ENCODE measurements around the gene HK1.
A peak's percentile ranks its signal among the peaks of the same experiment; 100 is the strongest.
"Not testable (repeated sequence)": the region's sequence is repeated elsewhere in the genome, so short reads cannot be mapped to it uniquely, and the experiment has no call there.

HK1 gene

GRCh38 chr10:69329721-69330178, 51.5 kb downstream of the HK1 start:
- DNase-seq = no peak

DNA sequence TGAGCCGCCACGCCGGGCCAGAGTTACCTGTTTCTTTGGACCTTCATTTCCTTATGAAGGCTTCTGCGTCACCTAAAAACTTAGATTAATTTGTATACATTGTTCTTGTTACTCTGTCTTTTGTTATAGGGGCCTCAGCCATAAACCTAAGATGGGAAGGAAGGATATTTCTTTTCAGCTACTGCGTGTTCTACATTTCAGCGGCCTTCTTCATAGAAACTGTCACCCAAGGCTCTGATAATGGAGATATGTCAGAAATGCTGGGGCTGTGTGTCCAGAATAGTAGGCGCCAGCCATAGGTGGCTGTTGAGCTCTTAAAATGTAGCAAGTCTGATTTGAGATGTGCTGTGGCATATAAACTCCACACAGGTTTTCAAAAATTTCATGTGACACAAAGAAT, 52.9 kb downstream of the HK1 start:
- no peak for DNase-seq

DNA sequence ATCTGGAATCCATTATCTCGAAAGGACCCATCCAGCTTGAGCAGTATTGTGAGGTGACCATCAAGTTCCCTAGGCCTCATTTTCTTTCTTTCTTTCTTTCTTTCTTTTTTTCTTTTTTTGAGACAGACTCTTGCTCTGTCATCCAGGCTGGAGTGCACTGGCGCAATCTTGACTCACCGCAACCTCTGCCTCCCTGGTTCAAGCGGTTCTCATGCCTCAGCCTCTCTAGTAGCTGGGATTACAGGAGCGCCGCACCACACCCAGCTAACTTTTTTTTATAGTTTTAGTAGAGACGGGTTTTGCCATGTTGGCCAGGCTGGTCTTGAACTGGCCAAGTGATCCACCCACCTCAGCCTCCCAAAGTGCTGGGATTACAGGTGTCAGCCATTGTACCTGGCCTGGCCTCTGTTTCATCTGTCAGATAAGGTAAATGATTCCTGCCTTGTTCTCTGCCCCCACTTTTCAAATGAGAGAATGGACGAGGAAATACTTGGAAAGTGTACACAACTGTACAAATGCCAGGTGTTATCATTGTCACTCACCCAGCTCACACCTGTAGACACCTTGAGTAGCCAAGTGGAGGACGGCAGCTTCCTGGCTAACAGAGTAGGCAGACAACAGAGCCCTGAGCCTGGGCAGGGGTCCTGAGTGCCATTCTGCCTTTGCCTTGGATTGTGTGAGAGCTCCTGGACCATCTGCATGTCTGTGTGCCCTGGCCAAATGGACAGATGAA, 54.1 kb downstream of the HK1 start:
- DNase-seq = no peak

- DNase-seq = no peak
Observed at GRCh38 chr10:69333205-69333604, 54.9 kb downstream of the HK1 start.

GRCh38 chr10:69333865-69334301, 55.6 kb downstream of the HK1 start:
- DNase-seq = not testable (repeated sequence)

GRCh38 chr10:69334302-69335062, 56.2 kb downstream of the HK1 start:
- no peak for DNase-seq

- peak in 1 of 2 donors; percentile 45 for DNase-seq
Observed at GRCh38 chr10:69335063-69335587, 56.8 kb downstream of the HK1 start.

- DNase-seq = no peak
Observed at GRCh38 chr10:69335613-69336012, 57.3 kb downstream of the HK1 start.

- no peak for DNase-seq
Observed at GRCh38 chr10:69336952-69337295, 58.6 kb downstream of the HK1 start.

GRCh38 chr10:69337296-69338132, 59.2 kb downstream of the HK1 start:
- peak in 1 of 2 donors; percentile 34 for DNase-seq

GRCh38 chr10:69338133-69338456, 59.8 kb downstream of the HK1 start:
- DNase-seq = no peak

- no peak for DNase-seq
Observed at GRCh38 chr10:69338547-69339450, 60.5 kb downstream of the HK1 start.

- DNase-seq = no peak
Observed at GRCh38 chr10:69340695-69341094, 62.4 kb downstream of the HK1 start.

GRCh38 chr10:69343905-69344304, 65.6 kb downstream of the HK1 start:
- no peak for DNase-seq

DNA sequence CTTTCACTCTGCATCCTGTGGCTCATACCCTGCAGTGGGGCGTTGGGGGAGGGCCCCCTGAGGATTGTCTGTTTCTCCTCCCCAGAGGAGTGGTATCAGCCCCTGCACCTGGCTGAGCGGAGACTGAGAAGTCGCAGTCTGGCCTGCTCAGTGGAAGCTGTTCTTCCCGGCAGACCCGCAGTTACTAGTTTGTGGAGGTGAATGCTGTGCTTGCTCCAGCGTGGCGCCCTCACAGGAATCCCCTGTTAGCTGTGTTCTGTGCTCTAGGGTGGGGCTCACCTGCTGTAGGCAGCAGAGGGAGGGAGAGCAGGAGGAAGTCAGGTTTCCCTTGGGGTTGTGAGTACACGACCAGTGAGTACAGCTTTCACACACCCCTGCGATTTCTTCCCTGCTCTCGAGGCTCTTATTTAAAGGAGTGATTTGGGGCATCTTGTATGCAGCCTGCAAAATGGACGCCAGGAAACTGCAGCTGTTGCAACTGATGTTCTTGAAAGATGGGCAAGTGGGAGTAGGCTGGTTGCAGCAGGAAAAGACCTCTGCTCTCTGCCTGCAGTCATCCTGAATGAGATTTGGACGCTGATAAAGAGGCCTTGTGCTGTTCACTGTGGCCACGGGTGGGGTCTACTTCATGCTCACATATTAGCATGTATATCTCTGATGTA, 66.4 kb downstream of the HK1 start:
- DNase-seq = peak; percentile 34 to 42

DNA sequence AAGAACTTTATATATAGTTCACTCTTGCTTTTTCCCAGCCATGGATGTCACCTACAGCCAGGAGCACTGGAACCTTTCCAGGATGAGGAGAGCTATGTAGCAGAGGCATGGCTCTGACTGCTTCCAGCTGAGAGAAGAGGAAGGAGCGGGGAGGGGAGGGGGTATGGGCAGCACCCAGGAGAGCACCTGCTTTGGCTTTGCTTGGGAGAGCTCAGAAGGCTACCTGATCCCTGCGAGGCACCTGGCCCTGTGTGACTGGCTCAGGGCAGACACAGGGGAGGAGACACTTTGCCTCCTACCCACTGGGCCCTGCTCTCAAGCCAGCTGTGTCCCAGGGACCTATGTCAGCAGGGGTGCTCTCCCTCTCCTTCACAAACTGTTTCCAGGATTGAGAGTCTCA, 67.1 kb downstream of the HK1 start:
- no peak for DNase-seq

- DNase-seq = no peak
Observed at GRCh38 chr10:69345890-69346474, 67.7 kb downstream of the HK1 start.

GRCh38 chr10:69346776-69347175, 68.5 kb downstream of the HK1 start:
- no peak for DNase-seq

DNA sequence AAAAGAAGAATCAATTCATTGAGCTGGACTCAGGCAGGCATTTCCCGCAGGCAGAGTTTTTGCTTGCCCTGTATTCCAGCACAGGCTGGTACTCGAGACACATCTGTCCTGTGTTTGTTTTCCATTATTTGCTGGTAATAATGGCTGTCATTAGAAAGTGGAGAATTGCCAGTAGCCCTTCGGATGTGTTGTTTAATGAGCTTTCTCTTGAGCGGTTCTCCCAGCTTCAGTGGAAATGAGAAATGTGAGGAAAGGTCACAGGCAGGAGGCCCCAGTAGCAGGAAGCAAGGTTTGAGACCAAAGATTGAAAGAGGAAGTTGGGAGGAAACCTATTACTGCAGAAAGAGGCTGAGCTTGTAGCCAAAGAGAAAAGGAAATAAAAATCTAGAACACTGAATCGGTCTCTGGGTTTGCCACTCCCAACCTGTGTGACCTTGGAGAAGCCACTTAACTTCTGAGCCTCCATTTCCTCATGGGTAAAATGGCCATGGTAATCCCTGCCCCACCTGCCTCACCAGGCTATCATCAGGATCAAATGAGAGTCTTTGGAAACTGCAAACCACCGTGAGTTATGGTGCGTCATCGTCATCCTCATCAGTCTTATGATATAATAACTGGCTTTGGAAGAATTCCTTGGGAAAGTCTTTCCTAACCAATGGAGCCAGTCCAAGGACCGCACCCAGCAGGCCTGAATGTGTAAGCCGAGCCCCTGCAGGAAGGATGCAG, 70.7 kb downstream of the HK1 start:
- DNase-seq = peak; percentile 15 to 21

GRCh38 chr10:69349542-69349888, 71.2 kb downstream of the HK1 start:
- no peak for DNase-seq

DNA sequence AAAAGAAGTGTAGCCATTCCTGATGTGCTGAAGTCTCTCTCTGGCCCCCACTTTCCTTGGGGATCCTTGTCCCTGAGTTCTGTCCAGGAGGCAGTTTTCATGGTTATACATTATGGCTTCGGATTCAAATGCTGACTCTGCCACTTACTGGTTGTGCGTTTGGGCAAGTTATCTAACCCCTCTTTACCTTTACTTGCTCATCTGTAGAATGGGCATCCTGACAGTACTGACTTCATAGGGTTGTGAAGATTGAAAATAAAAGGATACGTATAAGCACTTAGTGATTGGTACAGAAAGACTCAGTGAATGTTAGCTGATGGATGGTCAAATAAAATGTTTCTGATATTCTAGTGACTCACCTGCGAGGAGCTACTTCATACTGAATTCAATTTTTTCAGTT, 73.3 kb downstream of the HK1 start:
- DNase-seq = no peak
